ENCODE measurements around the gene CROCC2. TPM values are rescaled to one million over a fixed set of nuclear protein-coding genes. Genes with fewer than 3 reads are reported as not detected.

Gene CROCC2
- total and polyA plus RNA-seq, 10 of the 15 experiments (the other 5 are each of a cell fraction or from before 2014, with no cell fraction given) = not detected

DNA sequence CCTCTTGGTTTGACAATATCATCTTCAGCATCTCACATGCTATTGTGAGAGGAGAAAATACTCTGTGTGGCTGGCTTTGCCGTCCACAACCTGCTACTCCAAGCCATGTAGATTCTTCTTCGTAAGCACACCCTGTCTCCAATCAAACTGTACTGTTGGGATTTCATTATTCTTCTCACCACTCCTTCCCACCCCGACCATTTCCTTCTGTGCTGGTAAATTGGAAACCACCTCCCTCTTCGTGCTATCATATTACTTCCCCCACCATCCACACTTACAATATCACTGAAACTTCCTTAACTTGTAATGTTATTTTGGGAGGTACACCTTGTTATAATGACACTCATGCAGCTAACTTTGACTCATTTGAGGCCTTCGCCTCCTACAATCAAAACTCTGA lies 40.7 kb upstream of the CROCC2 start (continued):
- TF ChIP-seq, protein P1, sequence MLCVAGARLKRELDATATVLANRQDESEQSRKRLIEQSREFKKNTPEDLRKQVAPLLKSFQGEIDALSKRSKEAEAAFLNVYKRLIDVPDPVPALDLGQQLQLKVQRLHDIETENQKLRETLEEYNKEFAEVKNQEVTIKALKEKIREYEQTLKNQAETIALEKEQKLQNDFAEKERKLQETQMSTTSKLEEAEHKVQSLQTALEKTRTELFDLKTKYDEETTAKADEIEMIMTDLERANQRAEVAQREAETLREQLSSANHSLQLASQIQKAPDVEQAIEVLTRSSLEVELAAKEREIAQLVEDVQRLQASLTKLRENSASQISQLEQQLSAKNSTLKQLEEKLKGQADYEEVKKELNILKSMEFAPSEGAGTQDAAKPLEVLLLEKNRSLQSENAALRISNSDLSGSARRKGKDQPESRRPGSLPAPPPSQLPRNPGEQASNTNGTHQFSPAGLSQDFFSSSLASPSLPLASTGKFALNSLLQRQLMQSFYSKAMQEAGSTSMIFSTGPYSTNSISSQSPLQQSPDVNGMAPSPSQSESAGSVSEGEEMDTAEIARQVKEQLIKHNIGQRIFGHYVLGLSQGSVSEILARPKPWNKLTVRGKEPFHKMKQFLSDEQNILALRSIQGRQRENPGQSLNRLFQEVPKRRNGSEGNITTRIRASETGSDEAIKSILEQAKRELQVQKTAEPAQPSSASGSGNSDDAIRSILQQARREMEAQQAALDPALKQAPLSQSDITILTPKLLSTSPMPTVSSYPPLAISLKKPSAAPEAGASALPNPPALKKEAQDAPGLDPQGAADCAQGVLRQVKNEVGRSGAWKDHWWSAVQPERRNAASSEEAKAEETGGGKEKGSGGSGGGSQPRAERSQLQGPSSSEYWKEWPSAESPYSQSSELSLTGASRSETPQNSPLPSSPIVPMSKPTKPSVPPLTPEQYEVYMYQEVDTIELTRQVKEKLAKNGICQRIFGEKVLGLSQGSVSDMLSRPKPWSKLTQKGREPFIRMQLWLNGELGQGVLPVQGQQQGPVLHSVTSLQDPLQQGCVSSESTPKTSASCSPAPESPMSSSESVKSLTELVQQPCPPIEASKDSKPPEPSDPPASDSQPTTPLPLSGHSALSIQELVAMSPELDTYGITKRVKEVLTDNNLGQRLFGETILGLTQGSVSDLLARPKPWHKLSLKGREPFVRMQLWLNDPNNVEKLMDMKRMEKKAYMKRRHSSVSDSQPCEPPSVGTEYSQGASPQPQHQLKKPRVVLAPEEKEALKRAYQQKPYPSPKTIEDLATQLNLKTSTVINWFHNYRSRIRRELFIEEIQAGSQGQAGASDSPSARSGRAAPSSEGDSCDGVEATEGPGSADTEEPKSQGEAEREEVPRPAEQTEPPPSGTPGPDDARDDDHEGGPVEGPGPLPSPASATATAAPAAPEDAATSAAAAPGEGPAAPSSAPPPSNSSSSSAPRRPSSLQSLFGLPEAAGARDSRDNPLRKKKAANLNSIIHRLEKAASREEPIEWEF (IDR thresholded peaks at IDR 0.05; ENCODE audit: insufficient replicate concordance, low read depth, low read length) = no peak
- no peak for TF ChIP-seq MYC (IDR thresholded peaks at IDR 0.05; ENCODE audit: insufficient read depth, insufficient read length, insufficient replicate concordance, low read length, severe bottlenecking)
- TF ChIP-seq YY1 (IDR thresholded peaks at IDR 0.05; ENCODE audit: low read depth, low read length) = no peak
- no peak for TF ChIP-seq PAX8 (IDR thresholded peaks at IDR 0.05)
- no peak for TF ChIP-seq RELA (IDR thresholded peaks at IDR 0.05; ENCODE audit: borderline replicate concordance, partially characterized antibody)
- TF ChIP-seq IRF4 (IDR thresholded peaks at IDR 0.05; ENCODE audit: low read depth, low read length) = no peak
- TF ChIP-seq, protein P2, sequence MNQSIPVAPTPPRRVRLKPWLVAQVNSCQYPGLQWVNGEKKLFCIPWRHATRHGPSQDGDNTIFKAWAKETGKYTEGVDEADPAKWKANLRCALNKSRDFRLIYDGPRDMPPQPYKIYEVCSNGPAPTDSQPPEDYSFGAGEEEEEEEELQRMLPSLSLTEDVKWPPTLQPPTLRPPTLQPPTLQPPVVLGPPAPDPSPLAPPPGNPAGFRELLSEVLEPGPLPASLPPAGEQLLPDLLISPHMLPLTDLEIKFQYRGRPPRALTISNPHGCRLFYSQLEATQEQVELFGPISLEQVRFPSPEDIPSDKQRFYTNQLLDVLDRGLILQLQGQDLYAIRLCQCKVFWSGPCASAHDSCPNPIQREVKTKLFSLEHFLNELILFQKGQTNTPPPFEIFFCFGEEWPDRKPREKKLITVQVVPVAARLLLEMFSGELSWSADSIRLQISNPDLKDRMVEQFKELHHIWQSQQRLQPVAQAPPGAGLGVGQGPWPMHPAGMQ (IDR thresholded peaks at IDR 0.05; ENCODE audit: borderline replicate concordance) = no peak
- TF ChIP-seq, protein P3, sequence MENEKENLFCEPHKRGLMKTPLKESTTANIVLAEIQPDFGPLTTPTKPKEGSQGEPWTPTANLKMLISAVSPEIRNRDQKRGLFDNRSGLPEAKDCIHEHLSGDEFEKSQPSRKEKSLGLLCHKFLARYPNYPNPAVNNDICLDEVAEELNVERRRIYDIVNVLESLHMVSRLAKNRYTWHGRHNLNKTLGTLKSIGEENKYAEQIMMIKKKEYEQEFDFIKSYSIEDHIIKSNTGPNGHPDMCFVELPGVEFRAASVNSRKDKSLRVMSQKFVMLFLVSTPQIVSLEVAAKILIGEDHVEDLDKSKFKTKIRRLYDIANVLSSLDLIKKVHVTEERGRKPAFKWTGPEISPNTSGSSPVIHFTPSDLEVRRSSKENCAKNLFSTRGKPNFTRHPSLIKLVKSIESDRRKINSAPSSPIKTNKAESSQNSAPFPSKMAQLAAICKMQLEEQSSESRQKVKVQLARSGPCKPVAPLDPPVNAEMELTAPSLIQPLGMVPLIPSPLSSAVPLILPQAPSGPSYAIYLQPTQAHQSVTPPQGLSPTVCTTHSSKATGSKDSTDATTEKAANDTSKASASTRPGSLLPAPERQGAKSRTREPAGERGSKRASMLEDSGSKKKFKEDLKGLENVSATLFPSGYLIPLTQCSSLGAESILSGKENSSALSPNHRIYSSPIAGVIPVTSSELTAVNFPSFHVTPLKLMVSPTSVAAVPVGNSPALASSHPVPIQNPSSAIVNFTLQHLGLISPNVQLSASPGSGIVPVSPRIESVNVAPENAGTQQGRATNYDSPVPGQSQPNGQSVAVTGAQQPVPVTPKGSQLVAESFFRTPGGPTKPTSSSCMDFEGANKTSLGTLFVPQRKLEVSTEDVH (IDR thresholded peaks at IDR 0.05; ENCODE audit: low read depth, partially characterized antibody) = no peak
- no peak for TF ChIP-seq TBL1XR1 (IDR thresholded peaks at IDR 0.05; ENCODE audit: low read depth, low read length)

Data from GM12878 (cell line).